ENCODE measurements around the gene CDKN1C. TPM values are rescaled to one million over a fixed set of nuclear protein-coding genes. Genes with fewer than 3 reads are reported as not detected.

Gene CDKN1C
- total RNA-seq, 4 donors from 2014 or later: 87.0 to 201 (median 121) TPM

GRCh38 chr11:2867142-2867541, 18.4 kb downstream of the CDKN1C start:
- TF ChIP-seq POLR2AphosphoS5 (IDR thresholded peaks at IDR 0.05): no peak
- no peak for TF ChIP-seq POLR2A (IDR thresholded peaks at IDR 0.05)
- TF ChIP-seq EP300 (IDR thresholded peaks at IDR 0.05): no peak
- TF ChIP-seq CTCF (IDR thresholded peaks at IDR 0.05): no peak
- no peak overlapping the region for H3K4me3 ChIP-seq
- WGBS, 2 donors (ENCODE audit: low coverage in 1 of 2): 100% methylated on average over 1 to 2 of the region's 5 CpGs

GRCh38 chr11:2865922-2866577, 19.5 kb downstream of the CDKN1C start:
- no peak for ATAC-seq
- Histone ChIP-seq H3K27ac (no peak overlapping the region), H3K36me3 (no peaks in the 10 kb centered on the region), H3K27me3 (peaks cover 76% of the 10 kb centered on the region), H3K4me3 (no peak overlapping the region), H3K9me3 (peaks cover 0 to 5% (median 0%) of the 10 kb centered on the region in 3 donors), H3K4me1 (peaks cover 0 to 14% (median 2%) of the 10 kb centered on the region in 3 donors)
- TF ChIP-seq POLR2AphosphoS5 (IDR thresholded peaks at IDR 0.05): no peak
- WGBS, 2 donors (ENCODE audit: low coverage in 1 of 2): 77 to 82% methylated on average over 5 to 7 of the region's 11 CpGs

More at GRCh38 chr11:2867142-2867541, 18.4 kb downstream of the CDKN1C start:
- H3K27me3 ChIP-seq: peaks cover 74% of the 10 kb centered on the region
- no peak for ATAC-seq
- peaks cover 0 to 11% (median 2%) of the 10 kb centered on the region in 3 donors for H3K4me1 ChIP-seq
- peaks cover 0 to 5% (median 0%) of the 10 kb centered on the region in 3 donors for H3K9me3 ChIP-seq
- H3K27ac ChIP-seq: no peak overlapping the region
- no peaks in the 10 kb centered on the region for H3K36me3 ChIP-seq

- Histone ChIP-seq H3K4me3 (no peak overlapping the region), H3K27me3 (peaks cover 64% of the 10 kb centered on the region), H3K9me3 (peaks cover 0 to 5% (median 0%) of the 10 kb centered on the region in 3 donors), H3K27ac (no peak overlapping the region), H3K4me1 (peaks cover 0 to 14% (median 2%) of the 10 kb centered on the region in 3 donors), H3K36me3 (no peaks in the 10 kb centered on the region)
- no peak for TF ChIP-seq POLR2AphosphoS5 (IDR thresholded peaks at IDR 0.05)
- no peak for TF ChIP-seq EP300 (IDR thresholded peaks at IDR 0.05)
- no peak for TF ChIP-seq CTCF (IDR thresholded peaks at IDR 0.05)
- TF ChIP-seq POLR2A (IDR thresholded peaks at IDR 0.05): no peak
- 89 to 94% methylated on average over 4 to 9 of the region's 10 CpGs for WGBS, 2 donors (ENCODE audit: low coverage in 1 of 2)
- ATAC-seq: no peak
Measured at GRCh38 chr11:2864901-2865300, 20.7 kb downstream of the CDKN1C start.

DNA sequence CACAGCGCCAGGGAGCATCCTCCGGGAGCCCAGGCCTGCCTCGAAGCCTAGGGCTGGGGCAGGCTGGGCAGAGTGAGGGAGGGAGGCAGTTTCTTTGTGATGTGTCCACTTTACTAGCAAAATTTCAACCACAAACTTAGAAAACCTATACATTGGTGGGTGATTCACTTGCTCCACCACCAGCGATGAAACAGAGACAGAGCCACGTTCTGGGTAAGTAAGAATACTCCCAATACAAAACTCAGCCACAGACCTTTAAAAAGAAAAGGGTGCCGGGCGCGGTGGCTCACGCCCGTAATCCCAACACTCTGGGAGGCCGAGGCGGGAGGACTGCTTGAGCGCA, 22.3 kb downstream of the CDKN1C start:
- Histone ChIP-seq H3K4me1 (peaks cover 0 to 14% (median 2%) of the 10 kb centered on the region in 3 donors), H3K4me3 (peak overlapping the region in 1 of 2 donors; percentile 46), H3K27me3 (peaks cover 48% of the 10 kb centered on the region), H3K9me3 (peaks cover 0 to 5% (median 0%) of the 10 kb centered on the region in 3 donors), H3K36me3 (no peaks in the 10 kb centered on the region), H3K27ac (no peak overlapping the region)
- 94% methylated on average over 3 of the region's 13 CpGs; no CpG with 5 or more reads in 1 of the 2 donors for WGBS, 2 donors (ENCODE audit: low coverage in 1 of 2)
- ATAC-seq: no peak
- TF ChIP-seq CTCF (IDR thresholded peaks at IDR 0.05) (no peak), POLR2A (IDR thresholded peaks at IDR 0.05) (no peak), POLR2AphosphoS5 (IDR thresholded peaks at IDR 0.05) (no peak), EP300 (IDR thresholded peaks at IDR 0.05) (no peak)

- H3K36me3 ChIP-seq: no peaks in the 10 kb centered on the region
- peaks cover 0 to 5% (median 0%) of the 10 kb centered on the region in 3 donors for H3K9me3 ChIP-seq
- TF ChIP-seq POLR2AphosphoS5 (IDR thresholded peaks at IDR 0.05) (no peak), EP300 (IDR thresholded peaks at IDR 0.05) (no peak), CTCF (IDR thresholded peaks at IDR 0.05) (no peak), POLR2A (IDR thresholded peaks at IDR 0.05) (no peak)
- peak overlapping the region in 1 of 2 donors; percentile 46 for H3K4me3 ChIP-seq
- H3K27me3 ChIP-seq: peaks cover 42% of the 10 kb centered on the region
- ATAC-seq: no peak
- H3K27ac ChIP-seq: no peak overlapping the region
- peaks cover 0 to 14% (median 2%) of the 10 kb centered on the region in 3 donors for H3K4me1 ChIP-seq
- WGBS, 2 donors (ENCODE audit: low coverage in 1 of 2): no CpG with 5 or more reads among the region's 96 CpGs
Measured at GRCh38 chr11:2862395-2863275, 22.9 kb downstream of the CDKN1C start.
